Measurements from ENCODE around the gene AICDA.

The AICDA gene

GRCh38 chr12:8642775-8643174 is 30.1 kb upstream of the AICDA start:
- Histone ChIP-seq H2AFZ (ENCODE audit: low read depth, low read length) (0 out of 2 replicates have a peak overlapping the region, but pooled peaks have one; percentile 10), H4K20me1 (ENCODE audit: insufficient read depth, low read length) (no peaks in the 10 kb centered on the region)

GRCh38 chr12:8639936-8640335 is 27.3 kb upstream of the AICDA start:
- Histone ChIP-seq H3K79me2 (ENCODE audit: low read length) (no peaks in the 10 kb centered on the region), H3K9ac (ENCODE audit: low read length) (no peak overlapping the region), H3K9me3 (ENCODE audit: insufficient read depth, low read length) (no peaks in the 10 kb centered on the region), H2AFZ (ENCODE audit: low read depth, low read length) (no peak overlapping the region), H3K4me3 (ENCODE audit: low read length) (no peak overlapping the region), H3K27ac (ENCODE audit: low read length) (no peak overlapping the region), H3K4me1 (ENCODE audit: low read length) (peaks cover 69% of the 10 kb centered on the region), H3K27me3 (ENCODE audit: low read depth, low read length) (no peaks in the 10 kb centered on the region), H3K36me3 (replicated peaks; ENCODE audit: low read depth, low read length) (no peaks in the 10 kb centered on the region), H4K20me1 (ENCODE audit: insufficient read depth, low read length) (no peaks in the 10 kb centered on the region), H3K4me2 (ENCODE audit: low read length) (no peak overlapping the region)
- no peak for TF ChIP-seq EZH2phosphoT487 (IDR thresholded peaks at IDR 0.05; ENCODE audit: low read depth)
- TF ChIP-seq, protein P1, sequence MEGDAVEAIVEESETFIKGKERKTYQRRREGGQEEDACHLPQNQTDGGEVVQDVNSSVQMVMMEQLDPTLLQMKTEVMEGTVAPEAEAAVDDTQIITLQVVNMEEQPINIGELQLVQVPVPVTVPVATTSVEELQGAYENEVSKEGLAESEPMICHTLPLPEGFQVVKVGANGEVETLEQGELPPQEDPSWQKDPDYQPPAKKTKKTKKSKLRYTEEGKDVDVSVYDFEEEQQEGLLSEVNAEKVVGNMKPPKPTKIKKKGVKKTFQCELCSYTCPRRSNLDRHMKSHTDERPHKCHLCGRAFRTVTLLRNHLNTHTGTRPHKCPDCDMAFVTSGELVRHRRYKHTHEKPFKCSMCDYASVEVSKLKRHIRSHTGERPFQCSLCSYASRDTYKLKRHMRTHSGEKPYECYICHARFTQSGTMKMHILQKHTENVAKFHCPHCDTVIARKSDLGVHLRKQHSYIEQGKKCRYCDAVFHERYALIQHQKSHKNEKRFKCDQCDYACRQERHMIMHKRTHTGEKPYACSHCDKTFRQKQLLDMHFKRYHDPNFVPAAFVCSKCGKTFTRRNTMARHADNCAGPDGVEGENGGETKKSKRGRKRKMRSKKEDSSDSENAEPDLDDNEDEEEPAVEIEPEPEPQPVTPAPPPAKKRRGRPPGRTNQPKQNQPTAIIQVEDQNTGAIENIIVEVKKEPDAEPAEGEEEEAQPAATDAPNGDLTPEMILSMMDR (IDR thresholded peaks at IDR 0.05; ENCODE audit: low read depth, low read length): no peak

More at GRCh38 chr12:8642775-8643174, 30.1 kb upstream of the AICDA start:
- Histone ChIP-seq H3K9ac (ENCODE audit: low read length) (no peak overlapping the region), H3K4me1 (ENCODE audit: low read length) (peaks cover 67% of the 10 kb centered on the region), H3K27me3 (ENCODE audit: low read depth, low read length) (no peaks in the 10 kb centered on the region), H3K27ac (ENCODE audit: low read length) (peak overlapping the region; percentile 99), H3K36me3 (replicated peaks; ENCODE audit: low read depth, low read length) (peaks cover 4% of the 10 kb centered on the region), H3K4me3 (ENCODE audit: low read length) (no peak overlapping the region), H3K9me3 (ENCODE audit: insufficient read depth, low read length) (no peaks in the 10 kb centered on the region), H3K79me2 (ENCODE audit: low read length) (no peaks in the 10 kb centered on the region; the same call in 1 of the 2 replicates), H3K4me2 (ENCODE audit: low read length) (no peak overlapping the region)
- TF ChIP-seq, protein P1 (IDR thresholded peaks at IDR 0.05; ENCODE audit: low read depth, low read length): no peak
- no peak for TF ChIP-seq EZH2phosphoT487 (IDR thresholded peaks at IDR 0.05; ENCODE audit: low read depth)

DNA sequence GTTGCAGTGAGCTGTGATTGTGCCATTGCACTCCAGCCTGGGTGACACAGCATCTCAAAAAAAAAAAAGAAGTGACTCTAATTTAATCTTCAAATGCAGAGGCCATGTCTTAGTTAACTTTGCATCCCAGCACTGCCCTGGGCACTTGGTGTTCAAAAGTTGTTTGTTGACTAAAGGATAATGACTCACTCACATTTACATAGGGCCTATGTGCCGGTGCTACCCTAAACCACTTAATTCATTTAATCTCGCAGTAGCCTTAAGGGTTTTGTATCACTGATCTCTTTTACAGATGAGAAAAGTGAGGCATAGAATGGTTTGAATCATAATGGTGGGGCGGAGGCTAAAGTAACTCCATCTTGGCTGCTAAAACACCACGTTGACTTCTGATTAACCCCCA is 26.3 kb upstream of the AICDA start:
- no peaks in the 10 kb centered on the region for H3K9me3 ChIP-seq (ENCODE audit: insufficient read depth, low read length)
- no peak overlapping the region for H3K27ac ChIP-seq (ENCODE audit: low read length)
- H2AFZ ChIP-seq (ENCODE audit: low read depth, low read length): no peak overlapping the region
- no peak for TF ChIP-seq EZH2phosphoT487 (IDR thresholded peaks at IDR 0.05; ENCODE audit: low read depth)
- TF ChIP-seq, protein P1 (IDR thresholded peaks at IDR 0.05; ENCODE audit: low read depth, low read length): no peak
- H3K36me3 ChIP-seq (replicated peaks; ENCODE audit: low read depth, low read length): no peaks in the 10 kb centered on the region
- H4K20me1 ChIP-seq (ENCODE audit: insufficient read depth, low read length): no peaks in the 10 kb centered on the region
- H3K27me3 ChIP-seq (ENCODE audit: low read depth, low read length): no peaks in the 10 kb centered on the region
- no peaks in the 10 kb centered on the region for H3K79me2 ChIP-seq (ENCODE audit: low read length)
- H3K9ac ChIP-seq (ENCODE audit: low read length): no peak overlapping the region
- H3K4me1 ChIP-seq (ENCODE audit: low read length): peaks cover 65% of the 10 kb centered on the region
- H3K4me3 ChIP-seq (ENCODE audit: low read length): no peak overlapping the region
- no peak overlapping the region for H3K4me2 ChIP-seq (ENCODE audit: low read length)

GRCh38 chr12:8637666-8638065 is 25.0 kb upstream of the AICDA start:
- TF ChIP-seq EZH2phosphoT487 (IDR thresholded peaks at IDR 0.05; ENCODE audit: low read depth): no peak
- TF ChIP-seq, protein P1 (IDR thresholded peaks at IDR 0.05; ENCODE audit: low read depth, low read length): no peak
- H3K79me2 ChIP-seq (ENCODE audit: low read length): no peaks in the 10 kb centered on the region
- no peak overlapping the region for H3K4me3 ChIP-seq (ENCODE audit: low read length)
- H3K27me3 ChIP-seq (ENCODE audit: low read depth, low read length): no peaks in the 10 kb centered on the region
- H3K4me1 ChIP-seq (ENCODE audit: low read length): peaks cover 53% of the 10 kb centered on the region
- peak overlapping the region; percentile 67 for H3K9ac ChIP-seq (ENCODE audit: low read length)
- peak overlapping the region; percentile 89 for H3K27ac ChIP-seq (ENCODE audit: low read length)
- H3K36me3 ChIP-seq (replicated peaks; ENCODE audit: low read depth, low read length): no peaks in the 10 kb centered on the region
- H3K4me2 ChIP-seq (ENCODE audit: low read length): peak overlapping the region; percentile 32
- peaks cover 4% of the 10 kb centered on the region; the same call in 1 of the 2 replicates for H3K9me3 ChIP-seq (ENCODE audit: insufficient read depth, low read length)
- H4K20me1 ChIP-seq (ENCODE audit: insufficient read depth, low read length): no peaks in the 10 kb centered on the region
- H2AFZ ChIP-seq (ENCODE audit: low read depth, low read length): peak overlapping the region; percentile 17; the same call in 1 of the 2 replicates

All from OCI-LY3 (cell line).